Astrocyte of the spinal cord (primary cell): ENCODE measurements around the gene DIMT1.

ENCODE experiments used
- DNase-seq: peaks from one replicate; pipeline ENCODE4 v3.0.0; 2011; ENCODE audit warnings: low read depth, low spot score
- H3K4me3 ChIP-seq: 2 replicates; pipeline ENCODE4 v1.5.1; 2011; ENCODE audit warnings: low read depth, mild to moderate bottlenecking, low read length, moderate library complexity
- CTCF ChIP-seq: IDR thresholded peaks from 2 replicates; pipeline ENCODE4 v1.5.1; 2012; ENCODE audit warnings: low read depth, mild to moderate bottlenecking, low read length, inconsistent platforms
- in situ Hi-C: cut with HindIII; loops from 2 replicates; pipeline ENCODE4 v1.10.0; 2017; ENCODE audit warnings: low sequenced_read_pairs

DIMT1 gene

GRCh38 chr5:62340392-62340791, 63.3 kb downstream of the DIMT1 start:
- in situ Hi-C loops = no loop called here
- peak; percentile 55 for TF ChIP-seq CTCF
- DNase-seq = peak; percentile 11
- no peak overlapping the region for H3K4me3 ChIP-seq
